Right lobe of liver (tissue), 6 donors: ENCODE data around the gene PRR13. TPM values are rescaled to one million over a fixed set of nuclear protein-coding genes. Genes with fewer than 3 reads are reported as not detected.

ENCODE experiments used
- ATAC-seq, 4 donors: fragments of 200-7000 bp; cut with Tn5 transposase; one replicate each; pipeline ENCODE4 v1.9.1; 2020; ENCODE audit warnings: mild to moderate bottlenecking in 4 of 4, moderate library complexity in 4 of 4
- DNase-seq, 3 donors: peaks; one replicate each; pipeline ENCODE4 v3.0.0-alpha.2; 2020
- H3K27ac ChIP-seq, 3 donors: fragments of 200-600 bp; one replicate each; pipeline ENCODE4 v1.8.0; 2022
- H3K27me3 ChIP-seq, 2 donors: fragments of 200-600 bp; one replicate each; pipeline ENCODE4 v1.8.0; 2022
- H3K36me3 ChIP-seq, 4 donors: fragments of 200-600 bp; sonication (generic) in 1 of 4; one replicate each; pipeline versions ENCODE4 v1.5.1 to v1.8.0; 2017 to 2022; ENCODE audit warnings: control low read depth in 1 of 4
- H3K4me1 ChIP-seq, 4 donors: fragments of 200-600 bp; sonication (generic) in 1 of 4; one replicate each; pipeline versions ENCODE4 v1.5.1 to v1.8.0; 2017 to 2022; ENCODE audit warnings: control low read depth in 1 of 4
- H3K4me3 ChIP-seq, 3 donors: fragments of 200-600 bp; one replicate each; pipeline ENCODE4 v1.8.0; 2022
- H3K9me3 ChIP-seq, 4 donors: fragments of 200-600 bp; sonication (generic) in 1 of 4; one replicate each; pipeline versions ENCODE4 v1.5.1 to v1.8.0; 2017 to 2022; ENCODE audit warnings: control low read depth in 1 of 4
- POLR2A ChIP-seq: fragments of 450-650 bp; IDR thresholded peaks from one replicate; pipeline ENCODE4 v1.6.1; 2017; ENCODE audit warnings: antibody characterized with exemption, mild to moderate bottlenecking
- WGBS: methylation state at CpG from one replicate; pipeline ENCODE4 v1.1.6; 2018; ENCODE audit warnings: low coverage, low lambda C conversion rate; ENCODE audit not compliant: insufficient coverage; ENCODE audit errors: missing lambda C conversion rate; 5-methylcytosine and 5-hydroxymethylcytosine counted together
- intact Hi-C, 2 donors: fragments of 100-400 bp; cut with DNase I; formaldehyde crosslinking; loops; one replicate each; pipeline versions ENCODE4 v1.11.2 to v1.14.1; 2022
- total RNA-seq, 6 experiments: library from RNA; depleted of rRNA in 2 of 6; stranded (reverse); fragments of >200 nt in 2 of 6; fragmentation: NEBNext Ultra II Directional in 3 of 6; extraction: Animal tissue kit (Norgen Biotek cat#: 25700) in 3 of 6; gene quantifications; one replicate each; pipeline versions ENCODE4 v1.1.0 to v1.2.4, GENCODE V29; 2016 to 2023
- TF ChIP-seq, protein P1 (sequence below), 4 donors: fragments of 200-600 bp in 3 of 4; fragments of 450-650 bp in 1 of 4; IDR thresholded peaks; one replicate each; pipeline versions ENCODE4 v1.5.1 to v1.8.0; 2016 to 2022; ENCODE audit warnings: antibody characterized with exemption in 4 of 4, mild to moderate bottlenecking in 2 of 4
- donor health status: DM: no; HTN: yes; CAD: no.
- donor health status: DM: no; HTN: no; CAD: no.
- donor health status: DM: no; HTN: no; CAD: no.
- donor health status: DM: no; HTN: yes; CAD: no.
- donor health status: DM: no; HTN: yes; CAD: no.

Gene PRR13
- total RNA-seq, 6 experiments from 2014 or later = 35.9 to 91.2 (median 61.0) TPM

DNA sequence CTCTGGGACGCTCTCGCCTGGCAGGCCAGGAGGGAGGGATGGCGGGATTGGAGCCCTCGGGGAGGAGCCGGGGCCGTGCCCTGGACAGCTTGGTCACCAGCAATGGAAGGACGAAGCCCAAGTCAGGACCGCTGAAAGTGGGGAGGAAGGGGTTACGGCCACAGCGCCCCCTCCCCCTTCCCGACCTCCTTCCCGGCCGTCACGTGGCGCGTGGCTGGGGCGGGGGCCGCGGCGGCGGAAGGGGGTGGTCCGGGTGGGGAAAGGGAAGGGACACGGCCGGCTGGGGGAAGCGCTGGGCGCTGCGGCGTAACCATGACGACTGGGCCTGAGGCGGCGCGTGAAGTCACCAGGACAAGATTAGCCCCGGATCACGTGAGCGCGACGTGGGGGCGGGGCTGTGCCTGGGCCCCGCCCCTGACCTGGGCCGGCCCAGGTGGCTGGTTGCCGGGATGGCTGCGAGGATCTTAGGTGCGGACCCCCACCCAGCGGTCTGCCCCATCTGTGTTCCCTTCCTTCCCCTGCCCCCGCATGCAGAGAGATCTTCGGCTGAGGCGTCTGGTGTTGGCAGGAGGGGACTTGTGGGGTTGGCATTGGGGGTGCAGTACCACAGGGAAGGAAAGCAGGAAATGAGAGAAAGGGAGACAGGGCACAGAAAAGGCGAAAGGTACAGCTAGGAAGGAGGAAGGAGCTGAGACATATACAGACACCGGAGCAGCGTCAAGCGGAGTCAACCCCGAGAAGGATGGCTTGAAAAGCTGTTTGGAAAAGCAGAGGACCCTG lies 51.5 kb downstream of the PRR13 start:
- intact Hi-C loops = no loop called here
- H3K27me3 ChIP-seq = no peaks in the 10 kb centered on the region
- WGBS = 3% methylated on average over 21 of the region's 52 CpGs
- peak overlapping the region; percentile 31 to 39 (median 37) for H3K27ac ChIP-seq
- no peaks in the 10 kb centered on the region for H3K36me3 ChIP-seq
- peak; percentile 94 to 97 (median 96) for DNase-seq
- no peaks in the 10 kb centered on the region for H3K9me3 ChIP-seq
- H3K4me3 ChIP-seq = peak overlapping the region; percentile 33 to 63 (median 48)
- peak; percentile 68 for TF ChIP-seq POLR2A
- TF ChIP-seq, protein P1, sequence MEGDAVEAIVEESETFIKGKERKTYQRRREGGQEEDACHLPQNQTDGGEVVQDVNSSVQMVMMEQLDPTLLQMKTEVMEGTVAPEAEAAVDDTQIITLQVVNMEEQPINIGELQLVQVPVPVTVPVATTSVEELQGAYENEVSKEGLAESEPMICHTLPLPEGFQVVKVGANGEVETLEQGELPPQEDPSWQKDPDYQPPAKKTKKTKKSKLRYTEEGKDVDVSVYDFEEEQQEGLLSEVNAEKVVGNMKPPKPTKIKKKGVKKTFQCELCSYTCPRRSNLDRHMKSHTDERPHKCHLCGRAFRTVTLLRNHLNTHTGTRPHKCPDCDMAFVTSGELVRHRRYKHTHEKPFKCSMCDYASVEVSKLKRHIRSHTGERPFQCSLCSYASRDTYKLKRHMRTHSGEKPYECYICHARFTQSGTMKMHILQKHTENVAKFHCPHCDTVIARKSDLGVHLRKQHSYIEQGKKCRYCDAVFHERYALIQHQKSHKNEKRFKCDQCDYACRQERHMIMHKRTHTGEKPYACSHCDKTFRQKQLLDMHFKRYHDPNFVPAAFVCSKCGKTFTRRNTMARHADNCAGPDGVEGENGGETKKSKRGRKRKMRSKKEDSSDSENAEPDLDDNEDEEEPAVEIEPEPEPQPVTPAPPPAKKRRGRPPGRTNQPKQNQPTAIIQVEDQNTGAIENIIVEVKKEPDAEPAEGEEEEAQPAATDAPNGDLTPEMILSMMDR (IDR thresholded peaks at IDR 0.05) = no peak
- peaks cover 0 to 10% (median 0%) of the 10 kb centered on the region in 4 donors for H3K4me1 ChIP-seq
- ATAC-seq = peak; percentile 94 to 98 (median 96)

DNA sequence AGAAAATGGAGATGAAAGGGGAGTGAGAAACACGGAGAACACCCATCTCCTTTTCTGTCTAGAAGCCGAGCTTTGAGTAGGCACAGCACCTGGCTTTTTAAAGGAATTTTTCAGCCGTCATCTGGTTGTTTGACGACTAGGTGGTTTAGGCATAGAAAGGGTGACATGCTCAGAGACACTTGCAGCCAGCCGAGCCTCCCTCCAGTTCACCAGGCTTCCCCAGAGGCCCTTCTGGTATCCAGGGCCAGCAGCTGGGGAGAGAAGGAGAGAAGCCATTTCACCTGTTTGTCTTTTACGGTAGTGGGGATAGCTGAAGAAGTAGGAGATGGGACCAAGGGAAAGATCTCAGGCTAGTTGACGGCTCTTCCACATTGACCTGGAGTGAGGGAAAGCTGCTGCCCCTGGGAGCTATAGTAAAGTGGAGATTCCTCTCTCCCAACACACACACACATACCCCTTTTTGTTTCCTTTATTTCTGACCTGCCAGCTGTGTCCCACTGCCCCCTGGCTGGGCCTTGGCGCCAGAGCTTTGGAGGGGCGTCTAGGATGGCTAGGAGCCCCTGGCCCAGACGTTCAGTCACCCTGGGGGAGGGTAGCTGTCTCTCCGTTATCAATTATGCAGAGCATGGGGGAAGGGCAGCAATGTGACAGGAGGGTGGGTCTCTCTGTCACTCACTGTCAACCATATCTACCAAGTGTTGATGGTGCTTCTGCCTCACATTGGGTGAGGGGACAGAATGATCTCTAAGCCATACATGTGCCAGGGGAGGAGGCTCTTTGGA lies 52.3 kb downstream of the PRR13 start:
- ATAC-seq = no peak
- H3K27me3 ChIP-seq = no peaks in the 10 kb centered on the region
- H3K36me3 ChIP-seq = no peaks in the 10 kb centered on the region
- TF ChIP-seq POLR2A = no peak
- TF ChIP-seq, protein P1 (IDR thresholded peaks at IDR 0.05) = no peak
- H3K9me3 ChIP-seq = no peaks in the 10 kb centered on the region
- H3K4me1 ChIP-seq = peaks cover 0 to 10% (median 0%) of the 10 kb centered on the region in 4 donors
- H3K27ac ChIP-seq = peak overlapping the region; percentile 31 to 39 (median 37)
- peak in 1 of 3 donors; percentile 46 for DNase-seq
- intact Hi-C loops = no loop called here
- H3K4me3 ChIP-seq = peak overlapping the region; percentile 33 to 63 (median 48)
- WGBS = 29% methylated on average over 8 of the region's 11 CpGs

Other genes with a start within 250 kb of the PRR13 start
- gene ITGB7, start 234.5 kb upstream of the PRR13 start, total RNA-seq = 1 to 10 TPM; 2.9 to 8.0 (median 3.9) TPM
- gene RARG, start 209.5 kb upstream of the PRR13 start, total RNA-seq = 1 to 10 TPM; 1.9 to 2.4 (median 2.1) TPM
- 10 to 100 TPM in 2 of 6 experiments, 1 to 10 TPM in 3, under 1 TPM in 1; 0.04 to 15.0 (median 4.5) TPM for gene ESPL1, start 173.4 kb upstream of the PRR13 start, total RNA-seq
- gene PFDN5, start 146.2 kb upstream of the PRR13 start, total RNA-seq = 100 to 1,000 TPM; 122 to 170 (median 146) TPM
- gene MYG1, start 142.0 kb upstream of the PRR13 start, total RNA-seq = 10 to 100 TPM; 17.6 to 27.1 (median 20.8) TPM
- 10 to 100 TPM; 22.0 to 29.1 (median 26.7) TPM for gene AAAS, start 120.1 kb upstream of the PRR13 start, total RNA-seq
- gene SP7, start 105.4 kb upstream of the PRR13 start, total RNA-seq = not detected
- gene SP1, start 61.6 kb upstream of the PRR13 start, total RNA-seq = 10 to 100 TPM; 20.3 to 29.2 (median 23.9) TPM
- gene AMHR2, start 17.9 kb upstream of the PRR13 start, total RNA-seq = under 1 TPM; 0.09 to 0.74 (median 0.48) TPM
- gene PCBP2, start 10.4 kb downstream of the PRR13 start, total RNA-seq = 100 to 1,000 TPM; 254 to 463 (median 347) TPM
- 1 to 10 TPM in 4 of 6 experiments, under 1 TPM in 2; 0.68 to 2.9 (median 1.5) TPM for gene MAP3K12, start 57.7 kb downstream of the PRR13 start, total RNA-seq
- gene TARBP2, start 59.5 kb downstream of the PRR13 start, total RNA-seq = 10 to 100 TPM; 15.1 to 20.8 (median 17.8) TPM
- gene NPFF, start 65.8 kb downstream of the PRR13 start, total RNA-seq = not detected
- 10 to 100 TPM in 5 of 6 experiments, 1 to 10 TPM in 1; 7.9 to 18.7 (median 12.3) TPM for gene ATF7, start 184.6 kb downstream of the PRR13 start, total RNA-seq
- gene ATP5MC2, start 234.3 kb downstream of the PRR13 start, total RNA-seq = 100 to 1,000 TPM; 122 to 160 (median 135) TPM